PC-3 (cell line): ENCODE data around the gene LRPPRC. TPM values are rescaled to one million over a fixed set of nuclear protein-coding genes. Genes with fewer than 3 reads are reported as not detected.

Experiments used
- ATAC-seq: fragments of 200-7000 bp; cut with Tn5 transposase; 2 replicates; pipeline ENCODE4 v1.9.1; 2020; ENCODE audit warnings: mild to moderate bottlenecking, moderate library complexity
- BruUV-seq: library from RNA; stranded (reverse); fragments of 400-500 nt; replicated peaks from 2 replicates; lab custom pipeline; 2021; lab: Mats Ljungman, UMichigan
- CTCF ChIA-PET: fragments of 300-600 bp; sonication (Branson Sonifier 250); formaldehyde crosslinking; loops from one replicate; lab custom pipeline; 2022; ENCODE audit warnings: antibody characterized with exemption; lab: Charles Lee
- POLR2A ChIA-PET: fragments of 300-600 bp; sonication (Branson Sonifier 250); formaldehyde crosslinking; loops from one replicate; lab custom pipeline; 2022; ENCODE audit warnings: antibody characterized with exemption; ENCODE audit not compliant: unreplicated experiment; lab: Charles Lee
- DNase-seq: peaks from one replicate; pipeline ENCODE4 v3.0.0-alpha.2; 2015
- H2AFZ ChIP-seq: fragments of 300-600 bp; sonication (generic); 2 replicates; pipeline ENCODE4 v1.6.0; 2016; ENCODE audit warnings: antibody characterized with exemption, low read length
- H3F3A ChIP-seq: fragments of 300-600 bp; sonication (generic); one replicate; pipeline ENCODE4 v1.6.0; 2017; ENCODE audit warnings: antibody characterized with exemption, low read length, control low read depth, mild to moderate bottlenecking; ENCODE audit not compliant: unreplicated experiment
- H3K27ac ChIP-seq: fragments of 300-600 bp; sonication (generic); 2 replicates; pipeline ENCODE4 v1.5.1; 2016; ENCODE audit warnings: mild to moderate bottlenecking, low read length
- H3K27me3 ChIP-seq: fragments of 300-600 bp; sonication (generic); 2 replicates; pipeline ENCODE4 v1.6.1; 2016; ENCODE audit warnings: low read length, mixed read lengths
- H3K36me3 ChIP-seq: fragments of 300-600 bp; sonication (generic); 2 replicates; pipeline ENCODE4 v1.6.1; 2016; ENCODE audit warnings: low read depth, mixed run types, low read length, mixed read lengths
- H3K4me1 ChIP-seq: fragments of 300-600 bp; sonication (generic); 2 replicates; pipeline ENCODE4 v1.5.1; 2016; ENCODE audit warnings: low read length; ENCODE audit not compliant: insufficient read depth
- H3K4me2 ChIP-seq: fragments of 300-600 bp; sonication (generic); 2 replicates; pipeline ENCODE4 v1.6.0; 2016; ENCODE audit warnings: low read length
- H3K4me3 ChIP-seq: fragments of 300-600 bp; sonication (generic); 2 replicates; pipeline ENCODE4 v1.5.1; 2016; ENCODE audit warnings: mild to moderate bottlenecking, low read length, mixed read lengths
- H3K79me2 ChIP-seq: fragments of 300-600 bp; sonication (generic); 2 replicates; pipeline ENCODE4 v1.6.1; 2017; ENCODE audit warnings: low read length, mixed read lengths
- H3K9ac ChIP-seq: fragments of 300-600 bp; sonication (generic); 2 replicates; pipeline ENCODE4 v1.6.0; 2016; ENCODE audit warnings: mild to moderate bottlenecking, low read length
- H3K9me2 ChIP-seq: fragments of 300-600 bp; sonication (generic); replicated peaks from 2 replicates; pipeline ENCODE4 v1.6.1; 2016; ENCODE audit warnings: mixed run types, low read length, mixed read lengths
- H3K9me3 ChIP-seq: fragments of 300-600 bp; sonication (generic); 2 replicates; pipeline ENCODE4 v1.6.1; 2016; ENCODE audit warnings: low read length, mixed read lengths
- H4K20me1 ChIP-seq: fragments of 300-600 bp; sonication (generic); 2 replicates; pipeline ENCODE4 v1.6.1; 2016; ENCODE audit warnings: low read length, mixed read lengths
- EZH2 ChIP-seq: fragments of 300-600 bp; sonication (generic); IDR thresholded peaks from one replicate; pipeline ENCODE4 v1.6.1; 2017; ENCODE audit warnings: antibody characterized with exemption, mild to moderate bottlenecking, low read length; ENCODE audit not compliant: unreplicated experiment
- EZH2phosphoT487 ChIP-seq: fragments of 300-600 bp; sonication (generic); IDR thresholded peaks from 2 replicates; pipeline ENCODE4 v1.6.1; 2018; ENCODE audit warnings: mild to moderate bottlenecking, antibody characterized with exemption, low read length, borderline replicate concordance
- intact Hi-C: fragments of 100-400 bp; cut with micrococcal nuclease; formaldehyde crosslinking; loops from 2 replicates; pipeline ENCODE4 v1.9.0; 2023
- total RNA-seq: library from RNA; depleted of rRNA; stranded (reverse); fragments of >200 nt; gene quantifications from 2 replicates; pipeline ENCODE4 v1.2.3, GENCODE V29; 2014
- TF ChIP-seq, protein P1 (sequence below): fragments of 300-600 bp; sonication (generic); conservative IDR thresholded peaks from 2 replicates; pipeline ENCODE4 v1.5.1; 2017; ENCODE audit warnings: antibody characterized with exemption, low read depth, mild to moderate bottlenecking, low read length

LRPPRC gene
- total RNA-seq, 1 experiment from 2014 or later: 94.8 TPM

DNA sequence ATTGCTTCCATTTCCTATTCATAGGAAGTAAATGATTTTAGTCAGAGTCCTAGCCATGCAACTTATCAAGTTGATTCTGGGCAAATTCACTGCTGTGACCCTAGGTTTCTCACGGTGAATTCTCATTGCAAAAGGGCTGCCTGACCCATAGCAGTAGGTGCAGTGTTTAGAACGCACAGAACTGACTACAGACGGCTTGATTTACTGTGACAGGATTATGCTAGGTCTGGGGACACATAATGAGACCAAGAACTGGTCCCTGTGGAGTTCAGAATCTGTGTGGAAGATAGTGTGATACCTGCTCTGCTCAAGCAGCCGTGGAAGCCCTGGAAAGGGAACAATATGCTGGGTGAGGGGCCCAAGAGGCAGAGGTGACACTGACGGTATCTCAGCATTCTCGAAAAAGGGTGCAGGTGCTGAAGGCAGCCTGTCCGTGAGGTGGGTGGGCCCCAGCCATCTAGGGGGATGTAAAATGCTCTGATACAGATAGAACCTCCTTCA, 110.6 kb downstream of the LRPPRC start:
- TSS peak; percentile 4 for BruUV-seq
- Histone ChIP-seq H3K79me2 (no peaks in the 10 kb centered on the region), H4K20me1 (no peaks in the 10 kb centered on the region), H3F3A (peaks cover 3% of the 10 kb centered on the region), H2AFZ (no peak overlapping the region), H3K4me1 (no peaks in the 10 kb centered on the region), H3K9me3 (no peaks in the 10 kb centered on the region), H3K27me3 (no peaks in the 10 kb centered on the region), H3K36me3 (peaks cover 32% of the 10 kb centered on the region), H3K27ac (no peak overlapping the region), H3K9me2 (no peaks in the 10 kb centered on the region), H3K4me3 (no peak overlapping the region), H3K9ac (no peak overlapping the region), H3K4me2 (no peak overlapping the region)
- POLR2A ChIA-PET: no interaction called here
- intact Hi-C loops: no loop called here
- no peak for TF ChIP-seq EZH2
- TF ChIP-seq EZH2phosphoT487: no peak
- TF ChIP-seq, protein P1, sequence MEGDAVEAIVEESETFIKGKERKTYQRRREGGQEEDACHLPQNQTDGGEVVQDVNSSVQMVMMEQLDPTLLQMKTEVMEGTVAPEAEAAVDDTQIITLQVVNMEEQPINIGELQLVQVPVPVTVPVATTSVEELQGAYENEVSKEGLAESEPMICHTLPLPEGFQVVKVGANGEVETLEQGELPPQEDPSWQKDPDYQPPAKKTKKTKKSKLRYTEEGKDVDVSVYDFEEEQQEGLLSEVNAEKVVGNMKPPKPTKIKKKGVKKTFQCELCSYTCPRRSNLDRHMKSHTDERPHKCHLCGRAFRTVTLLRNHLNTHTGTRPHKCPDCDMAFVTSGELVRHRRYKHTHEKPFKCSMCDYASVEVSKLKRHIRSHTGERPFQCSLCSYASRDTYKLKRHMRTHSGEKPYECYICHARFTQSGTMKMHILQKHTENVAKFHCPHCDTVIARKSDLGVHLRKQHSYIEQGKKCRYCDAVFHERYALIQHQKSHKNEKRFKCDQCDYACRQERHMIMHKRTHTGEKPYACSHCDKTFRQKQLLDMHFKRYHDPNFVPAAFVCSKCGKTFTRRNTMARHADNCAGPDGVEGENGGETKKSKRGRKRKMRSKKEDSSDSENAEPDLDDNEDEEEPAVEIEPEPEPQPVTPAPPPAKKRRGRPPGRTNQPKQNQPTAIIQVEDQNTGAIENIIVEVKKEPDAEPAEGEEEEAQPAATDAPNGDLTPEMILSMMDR: no peak
- ATAC-seq: no peak
- CTCF ChIA-PET: no interaction called here
- DNase-seq: no peak

DNA sequence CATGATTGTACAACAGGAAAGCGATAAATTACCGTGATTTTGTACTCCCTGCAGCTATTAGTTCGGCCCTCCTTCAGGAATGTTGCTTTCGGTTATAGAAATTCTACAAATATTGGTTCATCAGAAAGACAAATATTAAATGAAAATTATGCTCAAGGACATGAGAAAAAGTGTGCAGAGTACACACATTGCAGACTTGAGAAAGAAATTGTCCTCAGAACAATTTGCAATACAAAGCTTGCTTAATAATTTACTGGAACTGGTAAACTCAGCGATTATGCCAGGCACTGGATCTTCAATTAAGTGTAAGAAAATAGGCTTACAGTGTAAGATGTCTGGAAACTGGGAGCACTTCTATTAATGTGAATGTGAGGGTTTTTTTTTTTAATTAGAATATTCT, 111.1 kb downstream of the LRPPRC start:
- Histone ChIP-seq H3K9me2 (no peaks in the 10 kb centered on the region), H3F3A (no peaks in the 10 kb centered on the region), H4K20me1 (no peaks in the 10 kb centered on the region), H3K79me2 (no peaks in the 10 kb centered on the region), H2AFZ (no peak overlapping the region), H3K36me3 (peaks cover 27% of the 10 kb centered on the region), H3K4me3 (no peak overlapping the region), H3K4me1 (no peaks in the 10 kb centered on the region), H3K27ac (no peak overlapping the region), H3K9me3 (no peaks in the 10 kb centered on the region), H3K27me3 (no peaks in the 10 kb centered on the region), H3K4me2 (no peak overlapping the region), H3K9ac (no peak overlapping the region)
- ChIA-PET CTCF (no interaction called here), POLR2A (no interaction called here)
- ATAC-seq (no peak), DNase-seq (no peak)
- no peak for TF ChIP-seq EZH2phosphoT487
- TF ChIP-seq, protein P1: no peak
- no peak for TF ChIP-seq EZH2
- intact Hi-C loops: no loop called here
- BruUV-seq: no TSS peak

GRCh38 chr2:43882312-43882711, 113.5 kb downstream of the LRPPRC start:
- Histone ChIP-seq H3K9me2 (no peaks in the 10 kb centered on the region), H3K27ac (no peak overlapping the region), H3K79me2 (no peaks in the 10 kb centered on the region), H3K9me3 (no peaks in the 10 kb centered on the region), H3K4me1 (no peaks in the 10 kb centered on the region), H4K20me1 (no peaks in the 10 kb centered on the region), H3K4me3 (no peak overlapping the region), H3K27me3 (no peaks in the 10 kb centered on the region), H3F3A (no peaks in the 10 kb centered on the region), H3K4me2 (no peak overlapping the region), H3K9ac (no peak overlapping the region), H3K36me3 (peaks cover 7% of the 10 kb centered on the region; the same call in 1 of the 2 replicates), H2AFZ (no peak overlapping the region)
- CTCF ChIA-PET: no interaction called here
- ATAC-seq (no peak), DNase-seq (no peak)
- intact Hi-C loops: no loop called here
- no peak for TF ChIP-seq EZH2phosphoT487
- TF ChIP-seq, protein P1: no peak
- TF ChIP-seq EZH2: no peak
- POLR2A ChIA-PET: no interaction called here
- no TSS peak for BruUV-seq
